ENCODE data around the gene GNG2.

GRCh38 chr14:52000019-52000582, 139.7 kb downstream of the GNG2 start:
- no peak for TF ChIP-seq EZH2 (IDR thresholded peaks at IDR 0.05; ENCODE audit: borderline replicate concordance, low read depth, low read length, severe bottlenecking)
- TF ChIP-seq, protein P1, sequence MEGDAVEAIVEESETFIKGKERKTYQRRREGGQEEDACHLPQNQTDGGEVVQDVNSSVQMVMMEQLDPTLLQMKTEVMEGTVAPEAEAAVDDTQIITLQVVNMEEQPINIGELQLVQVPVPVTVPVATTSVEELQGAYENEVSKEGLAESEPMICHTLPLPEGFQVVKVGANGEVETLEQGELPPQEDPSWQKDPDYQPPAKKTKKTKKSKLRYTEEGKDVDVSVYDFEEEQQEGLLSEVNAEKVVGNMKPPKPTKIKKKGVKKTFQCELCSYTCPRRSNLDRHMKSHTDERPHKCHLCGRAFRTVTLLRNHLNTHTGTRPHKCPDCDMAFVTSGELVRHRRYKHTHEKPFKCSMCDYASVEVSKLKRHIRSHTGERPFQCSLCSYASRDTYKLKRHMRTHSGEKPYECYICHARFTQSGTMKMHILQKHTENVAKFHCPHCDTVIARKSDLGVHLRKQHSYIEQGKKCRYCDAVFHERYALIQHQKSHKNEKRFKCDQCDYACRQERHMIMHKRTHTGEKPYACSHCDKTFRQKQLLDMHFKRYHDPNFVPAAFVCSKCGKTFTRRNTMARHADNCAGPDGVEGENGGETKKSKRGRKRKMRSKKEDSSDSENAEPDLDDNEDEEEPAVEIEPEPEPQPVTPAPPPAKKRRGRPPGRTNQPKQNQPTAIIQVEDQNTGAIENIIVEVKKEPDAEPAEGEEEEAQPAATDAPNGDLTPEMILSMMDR (IDR thresholded peaks at IDR 0.05; ENCODE audit: borderline replicate concordance, extremely low read depth, low read length, poor library complexity, severe bottlenecking): no peak
